Measurements from ENCODE around the gene S1PR4. TPM values are rescaled to one million over a fixed set of nuclear protein-coding genes. Genes with fewer than 3 reads are reported as not detected.

Gene S1PR4
- total RNA-seq, 1 donor from 2014 or later: not detected

GRCh38 chr19:3193256-3194105 is 14.9 kb downstream of the S1PR4 start:
- peaks cover 4% of the 10 kb centered on the region for H3K4me1 Mint-ChIP-seq (ENCODE audit: unreplicated experiment)
- H3K36me3 Mint-ChIP-seq (ENCODE audit: low read depth, unreplicated experiment): peaks cover 14% of the 10 kb centered on the region
- H3K27ac Mint-ChIP-seq (ENCODE audit: unreplicated experiment): no peak overlapping the region
- DNase-seq (ENCODE audit: low spot score): no peak
- H3K9me3 Mint-ChIP-seq (ENCODE audit: unreplicated experiment): no peaks in the 10 kb centered on the region
- no peak for TF ChIP-seq CTCF (IDR thresholded peaks at IDR 0.05; ENCODE audit: unreplicated experiment)
- H3K4me3 Mint-ChIP-seq (ENCODE audit: unreplicated experiment): no peak overlapping the region
- peaks cover 5% of the 10 kb centered on the region for H3K27me3 Mint-ChIP-seq (ENCODE audit: unreplicated experiment)

- peaks cover 14% of the 10 kb centered on the region for H3K36me3 Mint-ChIP-seq (ENCODE audit: low read depth, unreplicated experiment)
- H3K4me1 Mint-ChIP-seq (ENCODE audit: unreplicated experiment): peaks cover 4% of the 10 kb centered on the region
- no peaks in the 10 kb centered on the region for H3K9me3 Mint-ChIP-seq (ENCODE audit: unreplicated experiment)
- no peak overlapping the region for H3K27ac Mint-ChIP-seq (ENCODE audit: unreplicated experiment)
- DNase-seq (ENCODE audit: low spot score): no peak
- no peak overlapping the region for H3K4me3 Mint-ChIP-seq (ENCODE audit: unreplicated experiment)
- TF ChIP-seq CTCF (IDR thresholded peaks at IDR 0.05; ENCODE audit: unreplicated experiment): no peak
- peaks cover 5% of the 10 kb centered on the region for H3K27me3 Mint-ChIP-seq (ENCODE audit: unreplicated experiment)
Observed at GRCh38 chr19:3194106-3195087, 15.8 kb downstream of the S1PR4 start.

GRCh38 chr19:3196064-3196932 is 17.7 kb downstream of the S1PR4 start:
- no peak for TF ChIP-seq CTCF (IDR thresholded peaks at IDR 0.05; ENCODE audit: unreplicated experiment)
- H3K36me3 Mint-ChIP-seq (ENCODE audit: low read depth, unreplicated experiment): peaks cover 10% of the 10 kb centered on the region
- DNase-seq (ENCODE audit: low spot score): no peak
- H3K9me3 Mint-ChIP-seq (ENCODE audit: unreplicated experiment): no peaks in the 10 kb centered on the region
- H3K4me3 Mint-ChIP-seq (ENCODE audit: unreplicated experiment): no peak overlapping the region
- no peaks in the 10 kb centered on the region for H3K4me1 Mint-ChIP-seq (ENCODE audit: unreplicated experiment)
- H3K27ac Mint-ChIP-seq (ENCODE audit: unreplicated experiment): no peak overlapping the region
- peaks cover 2% of the 10 kb centered on the region for H3K27me3 Mint-ChIP-seq (ENCODE audit: unreplicated experiment)

- DNase-seq (ENCODE audit: low spot score): no peak
- peaks cover 6% of the 10 kb centered on the region for H3K36me3 Mint-ChIP-seq (ENCODE audit: low read depth, unreplicated experiment)
- H3K27ac Mint-ChIP-seq (ENCODE audit: unreplicated experiment): no peak overlapping the region
- H3K27me3 Mint-ChIP-seq (ENCODE audit: unreplicated experiment): peaks cover 2% of the 10 kb centered on the region
- no peaks in the 10 kb centered on the region for H3K9me3 Mint-ChIP-seq (ENCODE audit: unreplicated experiment)
- H3K4me1 Mint-ChIP-seq (ENCODE audit: unreplicated experiment): no peaks in the 10 kb centered on the region
- no peak overlapping the region for H3K4me3 Mint-ChIP-seq (ENCODE audit: unreplicated experiment)
- no peak for TF ChIP-seq CTCF (IDR thresholded peaks at IDR 0.05; ENCODE audit: unreplicated experiment)
Observed at GRCh38 chr19:3196933-3197205, 18.3 kb downstream of the S1PR4 start.

Data from endothelial cell (in vitro differentiated cells).